ENCODE results near the gene UST. TPM values are rescaled to one million over a fixed set of nuclear protein-coding genes. Genes with fewer than 3 reads are reported as not detected.

The UST gene
- total RNA-seq, 2 experiments from 2014 or later: 1.4 to 4.1 TPM

DNA sequence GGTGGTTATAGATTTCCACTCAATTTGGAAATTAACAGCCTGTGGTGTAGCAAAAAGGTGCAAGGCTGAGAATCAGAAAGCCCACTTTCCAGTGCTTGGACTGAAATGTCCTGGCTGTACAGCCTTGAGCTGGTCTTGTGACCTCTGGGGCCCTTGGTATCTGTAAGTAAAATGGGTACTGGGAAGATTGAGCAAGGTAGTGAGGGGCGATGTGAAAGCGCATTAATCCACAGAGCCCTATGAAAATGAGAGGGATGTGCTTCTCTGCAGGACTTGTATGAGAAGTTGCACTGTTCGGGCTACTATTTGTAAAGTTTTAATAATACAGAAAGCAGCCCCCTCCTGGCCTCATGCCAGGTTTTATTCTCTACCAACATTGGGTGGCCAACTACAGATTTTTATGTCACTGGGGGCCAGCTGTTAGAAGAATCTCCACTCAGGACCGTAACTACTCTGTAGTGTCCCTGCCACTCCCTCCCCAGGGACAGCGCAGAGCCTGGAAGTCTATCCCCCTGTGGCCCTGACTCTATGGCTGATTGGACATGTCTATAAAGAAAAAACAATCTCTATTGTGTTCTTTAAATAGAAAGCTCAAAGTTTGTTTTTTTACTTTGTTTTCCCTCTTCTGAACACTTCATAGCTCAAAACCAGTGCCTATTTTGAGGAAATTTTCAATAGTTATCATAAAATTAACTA is 316.0 kb downstream of the UST start:
- H3K9me2 ChIP-seq (ENCODE audit: insufficient read depth, low read length): no peaks in the 10 kb centered on the region
- H3K27ac ChIP-seq (ENCODE audit: low read depth, low read length, poor library complexity, severe bottlenecking): no peak overlapping the region
- TF ChIP-seq CTCF (conservative IDR thresholded peaks at IDR 0.05; ENCODE audit: low read length) (no peak), EZH2phosphoT487 (IDR thresholded peaks at IDR 0.05; ENCODE audit: borderline replicate concordance, low read depth, low read length) (no peak)
- H3K4me3 ChIP-seq (ENCODE audit: low read depth, low read length, poor library complexity, severe bottlenecking): no peak overlapping the region
- intact Hi-C loops (cut with micrococcal nuclease; ENCODE audit: unreplicated experiment): no loop called here
- no TSS peak for BruUV-seq (replicated peaks)
- no peaks in the 10 kb centered on the region for H3K36me3 ChIP-seq (ENCODE audit: insufficient read depth, low read length)
- H3K4me1 ChIP-seq (ENCODE audit: insufficient read depth, low read length, poor library complexity, severe bottlenecking): peaks cover 26% of the 10 kb centered on the region
- H3K4me2 ChIP-seq (ENCODE audit: low read length): no peak overlapping the region
- H2AFZ ChIP-seq (ENCODE audit: low read length): no peak overlapping the region
- ChIA-PET CTCF (ENCODE audit: unreplicated experiment) (no interaction called here), POLR2A (interaction anchor here (0.8 to 1.7 kb wide), 6 partner anchors 13 to 405 kb away, joined by 3 to 4 read pairs (median 3); no protein-coding TSS in a partner anchor)
- DNase-seq (ENCODE audit: low spot score): no peak
- no peaks in the 10 kb centered on the region for H3K79me2 ChIP-seq (ENCODE audit: insufficient read depth, low read depth, low read length)
- H3K9me3 ChIP-seq (ENCODE audit: low read length): no peaks in the 10 kb centered on the region
- H4K20me1 ChIP-seq (ENCODE audit: insufficient read depth, low read length): no peaks in the 10 kb centered on the region

GRCh38 chr6:149063468-149063867 is 316.6 kb downstream of the UST start:
- no peak for DNase-seq (ENCODE audit: low spot score)
- no peak overlapping the region for H3K4me2 ChIP-seq (ENCODE audit: low read length)
- intact Hi-C loops (cut with micrococcal nuclease; ENCODE audit: unreplicated experiment): no loop called here
- no peak for TF ChIP-seq CTCF (conservative IDR thresholded peaks at IDR 0.05; ENCODE audit: low read length)
- no peak for TF ChIP-seq EZH2phosphoT487 (IDR thresholded peaks at IDR 0.05; ENCODE audit: borderline replicate concordance, low read depth, low read length)
- no peak overlapping the region for H3K4me3 ChIP-seq (ENCODE audit: low read depth, low read length, poor library complexity, severe bottlenecking)
- no TSS peak for BruUV-seq (replicated peaks)
- H3K79me2 ChIP-seq (ENCODE audit: insufficient read depth, low read depth, low read length): no peaks in the 10 kb centered on the region
- CTCF ChIA-PET (ENCODE audit: unreplicated experiment): no interaction called here
- no peak overlapping the region for H2AFZ ChIP-seq (ENCODE audit: low read length)
- H3K4me1 ChIP-seq (ENCODE audit: insufficient read depth, low read length, poor library complexity, severe bottlenecking): peaks cover 26% of the 10 kb centered on the region
- H3K9me3 ChIP-seq (ENCODE audit: low read length): no peaks in the 10 kb centered on the region
- H3K36me3 ChIP-seq (ENCODE audit: insufficient read depth, low read length): no peaks in the 10 kb centered on the region
- no peak overlapping the region for H3K27ac ChIP-seq (ENCODE audit: low read depth, low read length, poor library complexity, severe bottlenecking)
- no peaks in the 10 kb centered on the region for H3K9me2 ChIP-seq (ENCODE audit: insufficient read depth, low read length)
- POLR2A ChIA-PET: interaction anchor here (0.8 to 3.6 kb wide), 6 partner anchors 9 to 405 kb away, joined by 3 to 19 read pairs (median 4); no protein-coding TSS in a partner anchor
- no peaks in the 10 kb centered on the region for H4K20me1 ChIP-seq (ENCODE audit: insufficient read depth, low read length)

DNA sequence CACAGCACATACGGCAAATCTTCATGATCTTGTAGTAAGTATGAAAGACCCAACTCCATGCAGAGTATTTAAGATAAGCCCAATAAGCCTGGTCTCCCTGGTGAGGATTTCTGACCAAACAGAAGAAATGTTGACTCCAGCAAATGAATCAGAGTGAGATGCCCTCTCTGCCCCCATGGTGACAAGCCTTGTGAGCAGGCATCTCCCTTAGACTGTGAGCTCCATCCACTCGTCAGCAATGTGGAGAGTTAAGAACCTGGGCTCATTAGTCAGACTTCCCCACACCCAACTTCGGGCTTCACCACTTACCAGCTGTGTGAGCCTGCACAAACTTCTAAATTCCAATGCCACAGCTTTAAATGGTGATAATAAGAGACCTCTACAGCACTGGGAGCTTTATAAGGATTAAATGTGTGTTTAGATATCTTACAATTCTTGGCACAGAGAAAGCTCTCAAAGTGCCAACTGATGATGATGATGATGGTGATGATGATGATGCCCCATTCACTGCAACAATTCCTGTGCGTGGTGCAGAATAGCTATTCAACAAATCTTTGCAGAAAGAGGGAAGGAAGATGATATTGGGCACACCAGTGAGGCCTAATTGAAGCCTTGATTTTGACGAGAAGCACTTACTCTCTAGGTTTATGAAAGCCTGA is 317.3 kb downstream of the UST start:
- Histone ChIP-seq H3K79me2 (ENCODE audit: insufficient read depth, low read depth, low read length) (no peaks in the 10 kb centered on the region), H3K9me3 (ENCODE audit: low read length) (no peaks in the 10 kb centered on the region), H3K9me2 (ENCODE audit: insufficient read depth, low read length) (no peaks in the 10 kb centered on the region), H3K4me1 (ENCODE audit: insufficient read depth, low read length, poor library complexity, severe bottlenecking) (peaks cover 26% of the 10 kb centered on the region), H4K20me1 (ENCODE audit: insufficient read depth, low read length) (no peaks in the 10 kb centered on the region), H2AFZ (ENCODE audit: low read length) (no peak overlapping the region), H3K27ac (ENCODE audit: low read depth, low read length, poor library complexity, severe bottlenecking) (no peak overlapping the region), H3K4me3 (ENCODE audit: low read depth, low read length, poor library complexity, severe bottlenecking) (no peak overlapping the region), H3K36me3 (ENCODE audit: insufficient read depth, low read length) (no peaks in the 10 kb centered on the region), H3K4me2 (ENCODE audit: low read length) (no peak overlapping the region)
- DNase-seq (ENCODE audit: low spot score): no peak
- no peak for TF ChIP-seq CTCF (conservative IDR thresholded peaks at IDR 0.05; ENCODE audit: low read length)
- no peak for TF ChIP-seq EZH2phosphoT487 (IDR thresholded peaks at IDR 0.05; ENCODE audit: borderline replicate concordance, low read depth, low read length)
- CTCF ChIA-PET (ENCODE audit: unreplicated experiment): no interaction called here
- BruUV-seq (replicated peaks): no TSS peak
- POLR2A ChIA-PET: interaction anchor here (1.4 to 3.6 kb wide), 4 partner anchors 10 to 19 kb away, joined by 5 to 19 read pairs (median 7); no protein-coding TSS in a partner anchor
- intact Hi-C loops (cut with micrococcal nuclease; ENCODE audit: unreplicated experiment): no loop called here

Data from OCI-LY7 (cell line).